Neural cell (in vitro differentiated cells): ENCODE results near the gene FSHR. TPM values are rescaled to one million over a fixed set of nuclear protein-coding genes. Genes with fewer than 3 reads are reported as not detected.

Experiments
- H2AFZ ChIP-seq: fragments of 200-600, 300-800 bp; sonication (generic), shearing (Covaris generic); 2 replicates; pipeline ENCODE4 v1.6.0; 2014; ENCODE audit warnings: low read depth, mild to moderate bottlenecking, antibody characterized with exemption, low read length, moderate library complexity
- H3F3A ChIP-seq: fragments of 200-600 bp; shearing (Covaris generic); 2 replicates; pipeline ENCODE4 v1.6.1; 2016; ENCODE audit warnings: mild to moderate bottlenecking, moderate library complexity, mixed read lengths, antibody characterized with exemption, low read length; ENCODE audit not compliant: insufficient read depth, poor library complexity, severe bottlenecking
- H3K27ac ChIP-seq: fragments of 200-600, 300-800 bp; sonication (generic), shearing (Covaris generic); 2 replicates; pipeline ENCODE4 v1.5.1; 2014; ENCODE audit warnings: mild to moderate bottlenecking, low read length, moderate library complexity
- H3K27me3 ChIP-seq: fragments of 300-800, 200-600 bp; sonication (generic), shearing (Covaris generic); 2 replicates; pipeline ENCODE4 v1.6.0; 2014; ENCODE audit warnings: mild to moderate bottlenecking, low read depth, low read length, moderate library complexity; ENCODE audit not compliant: insufficient read depth
- H3K36me3 ChIP-seq: fragments of 300-800, 200-600 bp; sonication (generic), shearing (Covaris generic); 2 replicates; pipeline ENCODE4 v1.5.1; 2014; ENCODE audit warnings: mild to moderate bottlenecking, antibody characterized with exemption, low read length, moderate library complexity; ENCODE audit not compliant: insufficient read depth
- H3K4me2 ChIP-seq: fragments of 300-800, 200-600 bp; sonication (generic), shearing (Covaris generic); 2 replicates; pipeline ENCODE4 v1.6.0; 2014; ENCODE audit warnings: mild to moderate bottlenecking, low read length
- H3K4me3 ChIP-seq: fragments of 300-800, 200-600 bp; sonication (generic), shearing (Covaris generic); 2 replicates; pipeline ENCODE4 v1.5.1; 2014; ENCODE audit warnings: mild to moderate bottlenecking, low read length, moderate library complexity
- H3K79me2 ChIP-seq: fragments of 200-600 bp; shearing (Covaris generic); replicated peaks from 2 replicates; pipeline ENCODE4 v1.6.0; 2014; ENCODE audit warnings: mild to moderate bottlenecking, low read length, moderate library complexity; ENCODE audit not compliant: insufficient read depth
- H3K9ac ChIP-seq: fragments of 300-800, 200-600 bp; sonication (generic), shearing (Covaris generic); 2 replicates; pipeline ENCODE4 v1.6.1; 2016; ENCODE audit warnings: mild to moderate bottlenecking, low read length, mixed read lengths
- H3K9me2 ChIP-seq: fragments of 200-600 bp; shearing (Covaris generic); 2 replicates; pipeline ENCODE4 v1.6.1; 2016; ENCODE audit warnings: mild to moderate bottlenecking, low read length, mixed read lengths; ENCODE audit not compliant: insufficient read depth
- H3K9me3 ChIP-seq: fragments of 200-600, 300-800 bp; sonication (generic), shearing (Covaris generic); 2 replicates; pipeline ENCODE4 v1.6.1; 2016; ENCODE audit warnings: mild to moderate bottlenecking, mixed run types, low read length, moderate library complexity, mixed read lengths
- H4K20me1 ChIP-seq: fragments of 200-600 bp; shearing (Covaris generic); 2 replicates; pipeline ENCODE4 v1.6.1; 2016; ENCODE audit warnings: mild to moderate bottlenecking, mixed run types; ENCODE audit not compliant: insufficient read depth
- CTCF ChIP-seq: fragments of 450-650 bp; IDR thresholded peaks from 2 replicates; pipeline ENCODE4 v1.5.1; 2014; ENCODE audit warnings: antibody characterized with exemption, mild to moderate bottlenecking, moderate library complexity; ENCODE audit not compliant: poor library complexity, severe bottlenecking
- EP300 ChIP-seq: fragments of 450-650 bp; conservative IDR thresholded peaks from 2 replicates; pipeline ENCODE4 v1.6.1; 2014; ENCODE audit warnings: antibody characterized with exemption, mild to moderate bottlenecking, moderate library complexity; ENCODE audit not compliant: poor library complexity, severe bottlenecking
- EZH2 ChIP-seq: fragments of 200-600, 300-800 bp; shearing (Covaris generic), sonication (generic); IDR thresholded peaks from 2 replicates; pipeline ENCODE4 v1.6.1; 2014; ENCODE audit warnings: antibody characterized with exemption, low read length, borderline replicate concordance, mild to moderate bottlenecking; ENCODE audit not compliant: insufficient read depth, poor library complexity, severe bottlenecking
- MXI1 ChIP-seq: fragments of 450-650 bp; conservative IDR thresholded peaks from 2 replicates; pipeline ENCODE4 v1.6.1; 2014; ENCODE audit warnings: antibody characterized with exemption, mild to moderate bottlenecking; ENCODE audit not compliant: poor library complexity, severe bottlenecking
- POLR2AphosphoS5 ChIP-seq: IDR thresholded peaks from 2 replicates; pipeline ENCODE4 v1.6.1; 2012
- RAD21 ChIP-seq: fragments of 450-650 bp; conservative IDR thresholded peaks from 2 replicates; pipeline ENCODE4 v1.6.1; 2014; ENCODE audit warnings: antibody characterized with exemption, mild to moderate bottlenecking, moderate library complexity
- REST ChIP-seq: IDR thresholded peaks from 2 replicates; pipeline ENCODE4 v1.6.1; 2012; ENCODE audit warnings: borderline replicate concordance
- SMC3 ChIP-seq: fragments of 450-650 bp; conservative IDR thresholded peaks from 2 replicates; pipeline ENCODE4 v1.6.1; 2014; ENCODE audit warnings: antibody characterized with exemption, mild to moderate bottlenecking, moderate library complexity; ENCODE audit not compliant: poor library complexity
- TAF1 ChIP-seq: IDR thresholded peaks from 2 replicates; pipeline ENCODE4 v1.6.1; 2012; ENCODE audit warnings: low read depth
- polyA plus RNA-seq: library from polyadenylated mRNA; depleted of rRNA; stranded (reverse); fragments of >200 nt; gene quantifications from 2 replicates; pipeline ENCODE4 v1.2.3, GENCODE V29; 2014

FSHR gene
- polyA plus RNA-seq, 1 donor from 2014 or later: not detected

- Histone ChIP-seq H3K9me3 (no peaks in the 10 kb centered on the region), H3F3A (no peaks in the 10 kb centered on the region), H3K4me2 (no peak overlapping the region), H3K36me3 (no peaks in the 10 kb centered on the region), H2AFZ (no peak overlapping the region), H3K9me2 (no peaks in the 10 kb centered on the region), H3K9ac (no peak overlapping the region), H3K4me3 (no peak overlapping the region), H3K79me2 (no peaks in the 10 kb centered on the region), H3K27me3 (no peaks in the 10 kb centered on the region), H3K27ac (no peak overlapping the region), H4K20me1 (no peaks in the 10 kb centered on the region)
- TF ChIP-seq SMC3: no peak
- TF ChIP-seq MXI1: no peak
- no peak for TF ChIP-seq RAD21
- TF ChIP-seq REST: no peak
- TF ChIP-seq CTCF: no peak
- TF ChIP-seq POLR2AphosphoS5: no peak
- no peak for TF ChIP-seq EZH2
- no peak for TF ChIP-seq TAF1
- TF ChIP-seq EP300: no peak
These were observed 205.8 kb downstream of the FSHR start for GRCh38 chr2:48948400-48949125.

DNA sequence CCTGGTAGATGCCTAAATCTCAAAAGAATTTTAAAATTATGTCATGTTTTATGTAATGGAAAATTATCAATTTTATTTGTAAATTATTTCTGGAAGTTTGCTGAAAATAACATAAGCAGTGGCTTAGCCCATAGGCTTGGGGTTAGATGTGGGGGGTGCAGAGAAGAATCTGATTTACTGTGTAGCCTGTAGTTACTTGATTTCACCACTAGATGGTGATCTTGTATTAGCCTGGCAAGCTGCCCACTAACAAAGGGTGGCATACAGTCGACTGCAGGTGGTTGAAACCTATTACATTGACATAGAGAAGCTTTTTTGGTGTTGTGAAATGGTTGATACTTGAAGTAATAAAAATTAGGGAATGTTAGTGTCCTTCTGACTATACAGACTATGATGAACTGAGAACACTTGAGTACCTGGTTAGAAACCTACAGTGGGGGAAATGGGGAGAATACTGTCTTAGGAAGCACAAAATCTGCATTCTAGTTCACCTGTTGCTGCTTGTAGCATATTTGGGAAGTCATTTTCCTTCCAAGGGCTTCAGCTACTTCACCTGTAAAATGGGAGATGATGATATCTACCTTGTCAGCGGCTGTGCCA is 207.8 kb downstream of the FSHR start:
- Histone ChIP-seq H3K9me3 (no peaks in the 10 kb centered on the region), H3K4me2 (no peak overlapping the region), H3K9ac (no peak overlapping the region), H3K27ac (no peak overlapping the region), H4K20me1 (no peaks in the 10 kb centered on the region), H3K4me3 (no peak overlapping the region), H3F3A (no peaks in the 10 kb centered on the region), H3K79me2 (no peaks in the 10 kb centered on the region), H3K9me2 (no peaks in the 10 kb centered on the region), H3K27me3 (no peaks in the 10 kb centered on the region), H2AFZ (no peak overlapping the region), H3K36me3 (no peaks in the 10 kb centered on the region)
- TF ChIP-seq TAF1: no peak
- TF ChIP-seq CTCF: peak; percentile 97
- peak; percentile 19 for TF ChIP-seq EP300
- no peak for TF ChIP-seq POLR2AphosphoS5
- no peak for TF ChIP-seq REST
- TF ChIP-seq EZH2: no peak
- TF ChIP-seq RAD21: peak; percentile 100
- TF ChIP-seq SMC3: peak; percentile 99
- TF ChIP-seq MXI1: no peak
